ENCODE results near the gene ZNF280C.

The ZNF280C gene

DNA sequence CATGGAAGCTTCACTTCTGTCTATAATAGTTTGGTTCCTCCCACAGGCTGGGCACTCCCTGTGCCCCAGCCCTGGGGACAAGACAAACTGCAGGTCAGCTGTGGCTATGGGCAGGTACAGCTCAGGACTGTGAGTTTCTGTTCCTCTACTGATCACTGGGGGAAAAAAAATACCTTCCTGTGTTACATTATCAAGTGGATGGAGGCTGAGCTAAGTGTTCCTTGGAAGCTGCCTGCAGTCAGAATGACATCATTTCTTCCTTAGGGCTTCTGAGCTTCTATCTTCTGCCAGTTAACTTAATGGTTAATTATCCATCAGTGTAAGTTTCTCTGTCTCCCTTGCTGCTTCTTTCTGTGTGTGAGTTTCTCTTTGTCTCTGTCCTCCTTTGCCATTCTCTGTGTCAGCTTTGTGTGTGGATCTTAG lies 92.3 kb downstream of the ZNF280C start:
- no peak for DNase-seq

DNA sequence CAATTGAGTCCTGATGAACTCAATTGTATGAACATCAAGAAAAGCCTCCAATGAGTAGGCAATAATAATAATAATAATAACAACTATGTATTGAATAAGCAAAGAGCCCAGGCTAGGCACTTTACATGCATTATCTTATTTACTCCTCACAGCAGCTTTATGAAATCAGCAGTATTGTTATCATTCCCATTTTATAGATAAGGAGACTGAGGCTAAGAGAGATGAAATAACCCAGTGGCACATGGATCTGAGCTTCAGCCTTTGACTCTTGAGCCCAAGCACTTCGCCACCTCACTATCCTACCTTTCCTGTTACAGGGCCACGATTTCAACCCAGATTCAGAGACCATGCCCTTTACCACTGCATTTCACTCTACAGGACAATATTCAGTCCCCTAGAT lies 93.8 kb downstream of the ZNF280C start:
- DNase-seq, result no peak

DNA sequence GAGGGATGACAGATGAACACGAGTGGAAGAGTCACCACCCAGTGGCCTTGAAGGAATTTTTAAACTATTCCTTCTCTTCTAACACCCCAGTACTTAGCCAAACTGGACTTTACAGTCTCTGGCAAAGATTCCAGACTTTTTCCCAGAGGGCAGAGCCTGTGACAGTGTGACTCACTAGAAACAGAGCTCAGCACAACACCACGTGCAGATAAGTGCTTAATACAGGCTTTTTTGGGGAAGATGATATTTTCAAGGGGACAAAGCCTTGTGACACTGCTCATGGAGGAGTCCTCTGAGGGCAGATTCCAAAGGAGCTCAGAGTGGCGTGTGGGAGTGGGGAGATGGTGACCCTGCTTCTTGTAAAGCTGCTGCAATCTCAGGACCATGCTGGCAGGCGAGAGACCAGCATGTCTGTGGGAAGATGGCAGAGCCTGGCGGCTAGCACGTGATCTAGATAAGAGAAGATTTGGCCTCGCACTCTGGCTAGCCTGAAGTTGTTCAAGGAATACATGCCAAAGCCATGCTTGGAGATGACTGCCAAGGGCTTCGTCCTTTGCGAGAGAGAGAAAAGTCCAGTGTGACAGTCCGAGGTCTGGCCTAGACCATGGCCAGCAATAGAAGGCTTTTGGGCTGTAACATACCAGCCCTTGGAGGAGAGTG lies 94.5 kb downstream of the ZNF280C start:
- DNase-seq, result no peak

DNA sequence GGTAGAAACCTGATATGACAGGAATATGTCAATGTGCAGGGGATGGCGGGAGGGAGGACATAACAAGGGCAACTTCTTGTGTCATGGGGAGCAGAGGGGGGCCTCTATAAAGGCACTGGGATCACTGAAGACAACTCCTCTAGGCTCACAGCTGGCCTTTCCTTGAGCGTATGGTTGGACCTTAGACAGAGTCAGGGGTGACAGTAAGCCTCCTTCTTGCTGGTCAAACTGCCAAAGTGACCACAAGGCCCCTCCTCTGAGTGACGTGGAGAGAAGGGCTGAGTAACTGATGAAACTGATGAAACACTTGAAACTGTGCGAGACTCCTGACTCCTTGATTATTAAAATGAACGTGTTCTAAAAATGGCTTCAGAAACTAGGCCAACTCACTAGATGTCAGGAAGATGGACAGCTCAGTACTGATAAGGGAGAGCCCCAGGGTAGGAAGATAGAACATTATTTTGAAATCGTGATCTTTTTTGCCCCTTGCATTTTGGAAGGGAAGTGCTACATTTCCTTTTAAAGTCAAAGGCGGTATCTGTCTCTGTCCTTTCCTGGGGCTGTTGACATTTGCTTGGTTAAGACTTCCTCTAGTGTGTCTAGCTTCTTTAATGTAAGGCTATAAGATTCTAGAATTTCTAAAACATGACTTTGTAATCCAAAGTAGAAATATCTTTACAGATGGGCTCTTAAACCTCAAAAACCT lies 95.4 kb downstream of the ZNF280C start:
- DNase-seq, result no peak

DNA sequence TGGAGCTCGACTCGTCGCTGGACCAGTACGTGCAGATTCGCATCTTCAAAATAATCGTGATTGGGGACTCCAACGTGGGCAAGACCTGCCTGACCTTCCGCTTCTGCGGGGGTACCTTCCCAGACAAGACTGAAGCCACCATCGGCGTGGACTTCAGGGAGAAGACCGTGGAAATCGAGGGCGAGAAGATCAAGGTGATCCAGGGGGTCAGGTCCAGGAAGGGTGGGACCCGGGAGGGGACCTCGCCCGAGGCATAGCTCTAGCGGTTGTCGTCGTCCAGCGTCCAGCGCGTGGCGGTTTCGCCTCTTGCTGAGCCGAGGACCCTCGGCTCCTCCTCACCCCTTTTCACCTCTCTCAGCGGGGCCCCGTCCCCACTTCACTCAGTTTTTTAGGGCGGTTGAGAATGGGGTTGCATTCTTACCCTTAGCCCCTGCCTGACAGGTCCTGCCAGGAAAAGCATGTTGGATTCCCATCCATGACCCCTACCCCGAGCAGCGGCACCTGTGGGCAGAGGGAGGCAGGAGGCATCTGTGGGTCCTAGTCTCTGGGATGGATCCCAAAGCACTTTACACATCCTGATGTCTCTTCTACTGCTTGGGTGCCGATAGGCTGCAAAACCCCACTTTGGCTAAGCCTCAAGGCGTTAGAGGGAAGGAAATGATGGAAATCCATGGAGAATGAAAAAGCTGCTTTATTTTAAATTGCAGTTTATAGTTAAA lies 96.4 kb downstream of the ZNF280C start:
- no peak for DNase-seq

DNA sequence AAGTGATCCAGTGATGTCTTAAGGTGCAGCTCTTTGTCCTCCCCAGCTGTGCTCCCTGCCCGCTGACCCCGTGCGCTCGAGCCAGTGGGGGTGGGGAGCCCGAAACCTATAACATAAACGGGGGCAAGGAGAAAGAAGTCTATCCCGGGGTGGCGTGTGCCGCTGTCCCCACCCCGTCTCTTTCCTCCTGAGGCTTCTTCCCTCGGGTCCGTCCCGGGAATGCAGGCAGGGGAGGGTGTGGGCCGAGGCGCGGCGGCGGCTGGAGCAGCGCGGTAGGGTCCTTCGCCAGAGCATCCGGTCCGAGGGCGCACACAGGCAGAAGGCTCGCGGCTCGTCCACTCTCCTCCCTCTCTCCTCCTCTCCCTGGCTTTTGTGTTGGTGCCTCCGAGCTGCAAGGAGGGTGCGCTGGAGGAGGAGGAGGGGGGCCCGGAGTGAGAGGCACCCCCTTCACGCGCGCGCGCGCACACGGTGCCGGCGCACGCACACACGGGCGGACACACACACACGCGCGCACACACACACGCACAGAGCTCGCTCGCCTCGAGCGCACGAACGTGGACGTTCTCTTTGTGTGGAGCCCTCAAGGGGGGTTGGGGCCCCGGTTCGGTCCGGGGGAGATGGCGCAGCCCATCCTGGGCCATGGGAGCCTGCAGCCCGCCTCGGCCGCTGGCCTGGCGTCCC lies 97.1 kb downstream of the ZNF280C start, which contains the start of gene RAB33A:
RAB33A (plus strand) TSS at position 517 of the 681 bp plus-strand sequence; CDS start at position 618, 101 bp downstream.
- DNase-seq, result peak; percentile 62

DNA sequence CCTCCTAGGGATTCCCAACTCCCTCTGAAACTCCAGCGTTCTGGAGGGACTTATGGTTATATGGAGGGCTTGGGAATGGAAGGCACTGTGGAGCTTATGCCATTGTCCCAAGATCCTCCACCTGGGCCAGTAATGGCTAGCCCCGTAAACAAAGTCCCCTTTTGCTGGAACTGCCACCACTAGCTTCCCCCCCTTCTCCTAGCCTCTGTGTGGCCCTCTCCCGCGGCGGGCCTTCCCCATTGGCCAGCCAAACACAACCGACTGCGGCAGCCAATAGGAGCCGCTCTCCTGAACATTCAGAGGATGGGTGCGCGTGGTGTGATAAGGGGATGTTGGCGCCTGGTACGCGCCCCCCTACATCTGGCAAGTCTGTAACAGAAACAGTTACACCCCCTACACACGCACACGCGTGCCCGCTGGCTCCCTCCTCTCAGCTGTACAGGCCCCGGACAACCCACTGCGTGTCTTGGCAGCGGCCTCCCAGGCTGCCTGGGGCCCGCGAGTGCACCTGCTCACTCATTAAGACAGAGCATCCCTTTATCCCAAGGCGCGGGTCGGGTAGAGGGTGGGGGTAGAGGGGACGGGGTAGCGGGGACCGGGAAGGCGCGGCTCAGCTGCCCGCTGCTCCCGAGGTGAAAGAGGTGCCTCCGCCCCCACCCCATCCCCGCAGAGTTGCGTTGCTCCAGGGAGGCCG lies 97.8 kb downstream of the ZNF280C start:
- peak; percentile 41 for DNase-seq

DNA sequence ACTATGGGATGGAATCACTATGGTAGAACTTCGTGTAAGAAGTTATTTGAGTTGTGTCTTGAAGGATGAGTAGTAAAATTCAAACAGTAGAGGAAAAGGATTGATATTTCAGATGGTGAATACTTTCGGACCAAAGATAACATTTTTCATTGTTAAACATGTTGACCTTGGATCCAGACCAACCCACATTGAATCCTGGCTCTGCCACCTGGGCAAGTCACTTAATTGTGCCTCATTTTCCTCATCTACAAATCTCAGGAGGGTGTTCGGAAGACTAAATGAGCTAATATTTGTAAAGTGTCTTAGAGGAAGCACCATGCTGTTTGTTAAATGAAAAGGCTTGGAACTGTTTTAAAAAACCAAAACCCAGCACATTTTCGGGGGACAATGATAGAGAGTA lies 101.7 kb downstream of the ZNF280C start:
- DNase-seq, result no peak

DNA sequence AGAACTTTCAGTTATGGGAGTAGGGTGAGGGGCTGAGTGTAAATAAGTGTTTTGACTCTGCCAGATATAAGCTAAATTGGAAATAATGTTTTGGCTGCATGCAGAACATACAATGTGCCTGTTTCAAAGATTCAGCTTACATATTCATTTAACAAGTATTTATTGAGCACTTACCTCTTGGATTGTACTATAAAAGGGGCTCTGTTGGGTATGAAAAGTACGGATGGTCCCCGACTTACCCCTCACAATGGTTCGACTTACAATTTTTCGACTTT lies 102.3 kb downstream of the ZNF280C start:
- DNase-seq, result no peak

DNA sequence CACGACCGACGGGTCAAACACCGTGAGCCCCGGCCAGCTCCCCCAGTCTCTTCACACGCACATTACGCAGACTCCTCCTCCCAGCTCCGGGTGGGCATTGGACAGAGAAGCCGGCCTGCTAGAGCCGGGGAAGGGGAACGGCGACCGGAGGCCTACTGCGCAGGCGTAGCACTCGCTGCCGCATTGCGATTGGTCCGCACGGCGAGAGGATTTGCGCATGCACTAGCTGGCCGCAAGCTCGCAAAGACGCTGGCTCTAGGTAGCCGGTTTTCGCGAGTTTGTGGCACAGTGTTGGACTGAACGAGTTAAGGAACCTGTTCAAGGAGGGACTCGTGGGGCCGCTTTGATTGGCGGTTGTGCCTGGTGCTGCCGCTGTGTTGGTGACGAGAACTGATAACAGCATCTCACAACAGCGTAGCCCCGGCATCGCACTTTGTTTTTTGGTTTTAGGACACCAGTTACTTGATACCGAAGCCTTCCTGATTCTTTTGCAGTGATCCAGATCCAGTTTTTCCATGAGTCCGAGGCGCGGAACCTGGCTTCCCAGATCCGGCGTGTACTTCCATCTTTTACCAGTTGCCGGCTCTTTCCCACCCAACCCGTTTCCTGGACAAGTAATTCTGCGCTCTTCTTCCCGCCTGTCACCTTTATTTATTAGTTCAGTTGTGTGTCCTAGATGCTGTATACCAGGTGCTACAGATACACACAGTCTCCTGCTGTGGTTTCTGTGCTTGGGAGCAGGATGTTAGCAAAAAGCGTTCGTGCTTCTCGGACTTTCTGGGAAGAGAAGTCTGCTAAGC lies 102.8 kb downstream of the ZNF280C start, which contains the start of gene AIFM1:
AIFM1 (minus strand) TSS at position 139 of the 800 bp plus-strand sequence. CDS start 185 bp downstream, outside the sequence.
- peak; percentile 87 for DNase-seq

DNA sequence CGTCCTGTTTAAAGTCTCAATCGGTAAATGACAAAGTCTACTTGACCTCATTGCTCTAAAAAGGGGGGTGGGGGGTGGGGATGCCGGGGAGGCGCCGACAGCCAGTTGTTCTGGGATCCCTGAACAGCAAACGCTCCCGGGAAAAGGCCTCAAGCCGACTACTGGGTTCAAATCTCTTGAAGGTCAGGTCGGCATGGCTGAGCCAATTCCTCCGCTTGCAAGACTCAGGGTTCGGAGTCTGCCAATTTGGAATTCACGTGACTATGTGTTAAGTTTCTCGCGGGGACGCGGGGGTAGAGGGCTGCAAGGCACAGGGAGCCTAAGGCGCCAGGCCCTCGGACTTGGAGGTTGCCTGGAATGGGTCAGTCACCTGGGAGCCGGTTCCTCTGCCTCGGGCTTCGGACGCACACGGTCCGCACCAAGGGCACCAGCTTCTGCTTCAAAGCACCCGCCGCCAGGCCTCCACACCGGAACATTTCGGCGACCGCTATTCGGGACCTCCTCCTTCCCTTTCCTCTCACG lies 103.5 kb downstream of the ZNF280C start:
- DNase-seq, result peak; percentile 79

DNA sequence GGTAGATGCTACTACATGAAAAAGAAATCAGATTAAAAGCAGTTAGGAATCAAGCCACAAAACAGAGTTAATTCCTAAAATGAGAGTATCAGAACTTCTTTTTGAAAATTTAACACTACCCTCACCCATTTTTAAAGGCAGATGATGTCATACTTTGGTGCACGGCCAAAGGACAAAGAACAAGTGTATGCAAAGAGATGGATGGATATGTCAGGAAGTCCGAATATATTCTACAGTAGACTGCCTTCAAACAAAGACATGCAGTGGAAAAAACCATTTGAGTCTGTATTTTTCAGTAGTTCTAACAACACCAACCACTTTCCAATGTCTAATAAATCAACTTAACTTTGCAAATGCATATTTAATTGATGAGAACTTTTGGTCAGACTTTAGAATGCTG lies 105.3 kb downstream of the ZNF280C start:
- DNase-seq, result no peak

DNA sequence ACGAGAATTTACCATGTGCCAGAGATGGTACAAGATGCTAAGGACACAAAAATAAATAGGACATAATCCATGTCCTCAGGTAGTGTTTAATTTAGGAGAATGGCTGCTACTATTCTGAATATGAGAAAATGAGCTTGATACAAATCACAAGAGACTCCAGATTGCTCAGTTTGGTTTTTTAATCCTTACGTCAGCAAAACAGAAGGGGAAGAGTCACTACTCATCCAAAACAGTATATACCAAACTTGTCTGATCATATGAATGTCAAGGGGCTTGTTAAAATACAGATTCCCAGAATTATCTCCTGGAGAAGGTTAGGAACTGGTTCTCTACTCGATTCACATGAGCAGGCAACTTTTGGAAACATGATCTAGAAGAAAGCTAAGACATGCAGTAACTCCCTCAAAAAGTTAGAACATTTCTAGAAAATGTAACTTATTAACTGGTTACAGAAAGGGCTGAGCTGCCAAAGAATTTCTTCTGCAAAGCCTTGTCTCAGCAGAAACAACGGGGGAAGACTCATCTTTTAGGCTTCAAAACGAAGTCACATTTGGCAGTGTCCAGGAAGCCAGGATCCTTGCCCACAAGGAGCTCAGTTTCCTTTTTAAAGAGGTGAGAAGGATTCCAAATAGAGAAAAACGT lies 106.5 kb downstream of the ZNF280C start:
- DNase-seq, result no peak

DNA sequence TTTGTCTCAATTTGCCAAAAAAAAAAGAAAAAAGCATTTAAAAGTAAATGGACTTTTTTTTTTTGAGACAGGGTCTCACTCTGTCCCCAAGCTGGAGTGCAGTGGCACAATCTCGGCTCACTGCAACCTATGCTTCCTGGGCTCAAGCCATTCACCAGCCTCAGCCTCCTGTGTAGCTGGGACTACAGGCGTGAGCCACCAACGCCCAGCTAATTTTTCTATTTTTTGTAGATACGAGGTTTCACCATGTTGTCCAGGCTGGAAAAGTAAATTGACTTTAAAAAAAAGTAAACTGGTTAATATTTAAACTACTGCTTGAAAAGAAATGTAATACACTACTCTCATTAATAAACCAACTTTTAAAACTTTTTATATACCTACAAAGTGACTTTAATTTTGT lies 108.9 kb downstream of the ZNF280C start:
- DNase-seq, result no peak

DNA sequence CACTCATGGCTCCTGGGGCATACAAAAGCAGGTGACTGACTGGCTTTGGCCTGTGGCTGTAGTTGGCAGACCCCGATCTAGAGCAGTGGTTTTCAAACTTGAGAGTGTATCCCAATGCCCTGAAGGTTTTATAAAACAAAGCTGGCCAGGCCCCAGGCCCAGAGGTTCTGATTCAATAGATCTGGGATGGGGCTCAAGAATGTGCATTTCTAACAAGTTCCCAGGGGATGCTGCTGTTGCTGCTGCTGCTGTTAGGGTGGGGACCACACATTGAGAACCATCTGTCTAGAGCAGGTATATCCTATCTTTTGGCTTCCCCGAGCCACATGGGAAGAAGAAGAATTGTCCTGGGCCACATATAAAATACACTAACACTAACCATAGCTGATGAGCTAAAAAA lies 110.4 kb downstream of the ZNF280C start:
- DNase-seq, result no peak

DNA sequence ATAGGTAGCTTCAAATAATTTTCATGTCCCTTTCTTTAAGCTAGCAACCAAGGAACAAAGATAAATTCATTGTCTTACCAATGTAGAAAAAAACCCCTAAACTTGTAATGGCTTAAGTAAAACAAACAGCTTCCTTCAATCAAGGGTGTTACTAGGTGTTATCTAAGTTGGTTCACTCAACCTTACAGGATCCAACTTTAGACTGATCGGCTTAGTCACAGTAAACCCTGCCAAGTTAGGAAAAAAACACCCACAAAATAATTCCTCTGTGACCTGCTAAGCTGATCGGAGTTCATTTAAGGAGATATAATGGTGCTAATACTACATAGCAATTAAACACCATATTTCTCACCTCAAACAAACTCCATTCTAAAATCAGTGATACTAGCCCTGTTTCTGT lies 113.1 kb downstream of the ZNF280C start:
- DNase-seq, result no peak
